ENCODE data around the gene C6orf58.

C6orf58 gene

GRCh38 chr6:127576874-127577273 is at the start of gene C6orf58:
TSS of gene C6orf58 (plus strand) at chr6:127577174. CDS start at chr6:127577186, 12 bp downstream.
- no peaks in the 10 kb centered on the region for H3K4me1 ChIP-seq (ENCODE audit: control insufficient read depth, low read depth, low read length)
- H3K9ac ChIP-seq (ENCODE audit: low read length): no peak within 1 kb of the TSS
- no peak within 1 kb of the TSS for H3K4me3 ChIP-seq (ENCODE audit: low read length)
- H3K27ac ChIP-seq (ENCODE audit: low read length): no peak within 1 kb of the TSS
- no peaks in the 10 kb centered on the region for H3K9me3 ChIP-seq (ENCODE audit: control insufficient read depth, low read depth, low read length)
- no peaks in the 10 kb centered on the region for H3K27me3 ChIP-seq (ENCODE audit: control insufficient read depth, insufficient read depth, low read length)
- no peaks in the 10 kb centered on the region for H3K36me3 ChIP-seq (ENCODE audit: control insufficient read depth, low read depth, low read length)

DNA sequence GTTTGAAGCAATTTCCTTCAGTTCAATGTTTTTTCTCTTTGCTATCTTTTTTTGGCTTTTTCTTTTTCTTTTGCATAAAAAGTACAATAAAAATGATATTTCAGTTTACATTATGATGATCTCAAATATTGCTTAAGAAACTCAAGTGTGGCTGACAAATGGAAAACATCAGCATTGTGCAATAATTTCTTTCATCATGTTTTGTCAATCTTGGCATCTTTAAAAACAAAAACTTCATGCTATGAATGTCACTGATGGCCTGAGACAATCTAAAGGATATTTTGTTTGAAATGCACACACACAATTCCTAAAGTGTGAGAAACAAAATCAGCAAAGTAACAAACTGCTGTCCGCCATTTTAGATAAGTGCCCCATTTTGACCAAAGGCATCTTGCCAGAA is 44.0 kb upstream of the C6orf58 start:
- Histone ChIP-seq H3K27ac (ENCODE audit: low read length) (no peak overlapping the region), H3K4me1 (ENCODE audit: control insufficient read depth, low read depth, low read length) (no peaks in the 10 kb centered on the region), H3K27me3 (ENCODE audit: control insufficient read depth, insufficient read depth, low read length) (no peaks in the 10 kb centered on the region), H3K9me3 (ENCODE audit: control insufficient read depth, low read depth, low read length) (no peaks in the 10 kb centered on the region), H3K4me3 (ENCODE audit: low read length) (no peak overlapping the region), H3K36me3 (ENCODE audit: control insufficient read depth, low read depth, low read length) (no peaks in the 10 kb centered on the region), H3K9ac (ENCODE audit: low read length) (no peak overlapping the region)

- Histone ChIP-seq H3K9me3 (ENCODE audit: control insufficient read depth, low read depth, low read length) (no peaks in the 10 kb centered on the region), H3K4me3 (ENCODE audit: low read length) (no peak overlapping the region), H3K36me3 (ENCODE audit: control insufficient read depth, low read depth, low read length) (no peaks in the 10 kb centered on the region), H3K27ac (ENCODE audit: low read length) (no peak overlapping the region), H3K27me3 (ENCODE audit: control insufficient read depth, insufficient read depth, low read length) (no peaks in the 10 kb centered on the region), H3K4me1 (ENCODE audit: control insufficient read depth, low read depth, low read length) (no peaks in the 10 kb centered on the region), H3K9ac (ENCODE audit: low read length) (no peak overlapping the region)
Measured at GRCh38 chr6:127533736-127534135, 43.2 kb upstream of the C6orf58 start.

- H3K4me3 ChIP-seq (ENCODE audit: low read length): no peak overlapping the region
- no peaks in the 10 kb centered on the region for H3K27me3 ChIP-seq (ENCODE audit: control insufficient read depth, insufficient read depth, low read length)
- H3K4me1 ChIP-seq (ENCODE audit: control insufficient read depth, low read depth, low read length): no peaks in the 10 kb centered on the region
- H3K36me3 ChIP-seq (ENCODE audit: control insufficient read depth, low read depth, low read length): no peaks in the 10 kb centered on the region
- no peaks in the 10 kb centered on the region for H3K9me3 ChIP-seq (ENCODE audit: control insufficient read depth, low read depth, low read length)
- no peak overlapping the region for H3K27ac ChIP-seq (ENCODE audit: low read length)
- no peak overlapping the region for H3K9ac ChIP-seq (ENCODE audit: low read length)
Measured at GRCh38 chr6:127538750-127539264, 38.2 kb upstream of the C6orf58 start.

DNA sequence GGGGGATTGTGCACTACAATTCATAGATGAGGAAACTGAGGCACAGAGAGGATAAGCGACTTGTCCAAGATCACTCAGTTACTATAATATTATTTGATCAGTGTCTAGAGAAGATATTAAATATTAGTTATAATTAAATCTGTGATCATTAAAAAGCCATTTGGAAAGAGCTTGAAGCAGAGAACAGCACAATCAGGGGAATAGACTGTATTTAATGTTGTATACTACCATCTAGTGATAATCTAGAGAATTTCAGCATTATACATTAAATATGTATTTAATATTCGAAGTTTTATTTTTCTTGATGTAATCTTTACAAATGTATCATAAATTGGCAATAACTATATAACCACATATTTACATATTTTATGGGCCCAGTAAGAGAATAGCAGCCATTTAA is 37.7 kb upstream of the C6orf58 start:
- H3K9ac ChIP-seq (ENCODE audit: low read length): no peak overlapping the region
- H3K4me3 ChIP-seq (ENCODE audit: low read length): no peak overlapping the region
- no peaks in the 10 kb centered on the region for H3K36me3 ChIP-seq (ENCODE audit: control insufficient read depth, low read depth, low read length)
- H3K27ac ChIP-seq (ENCODE audit: low read length): no peak overlapping the region
- H3K4me1 ChIP-seq (ENCODE audit: control insufficient read depth, low read depth, low read length): no peaks in the 10 kb centered on the region
- H3K27me3 ChIP-seq (ENCODE audit: control insufficient read depth, insufficient read depth, low read length): no peaks in the 10 kb centered on the region
- H3K9me3 ChIP-seq (ENCODE audit: control insufficient read depth, low read depth, low read length): no peaks in the 10 kb centered on the region

GRCh38 chr6:127547215-127547614 is 29.8 kb upstream of the C6orf58 start:
- no peak overlapping the region for H3K4me3 ChIP-seq (ENCODE audit: low read length)
- H3K27me3 ChIP-seq (ENCODE audit: control insufficient read depth, insufficient read depth, low read length): no peaks in the 10 kb centered on the region
- no peaks in the 10 kb centered on the region for H3K9me3 ChIP-seq (ENCODE audit: control insufficient read depth, low read depth, low read length)
- H3K36me3 ChIP-seq (ENCODE audit: control insufficient read depth, low read depth, low read length): no peaks in the 10 kb centered on the region
- H3K27ac ChIP-seq (ENCODE audit: low read length): no peak overlapping the region
- no peaks in the 10 kb centered on the region for H3K4me1 ChIP-seq (ENCODE audit: control insufficient read depth, low read depth, low read length)
- H3K9ac ChIP-seq (ENCODE audit: low read length): no peak overlapping the region

DNA sequence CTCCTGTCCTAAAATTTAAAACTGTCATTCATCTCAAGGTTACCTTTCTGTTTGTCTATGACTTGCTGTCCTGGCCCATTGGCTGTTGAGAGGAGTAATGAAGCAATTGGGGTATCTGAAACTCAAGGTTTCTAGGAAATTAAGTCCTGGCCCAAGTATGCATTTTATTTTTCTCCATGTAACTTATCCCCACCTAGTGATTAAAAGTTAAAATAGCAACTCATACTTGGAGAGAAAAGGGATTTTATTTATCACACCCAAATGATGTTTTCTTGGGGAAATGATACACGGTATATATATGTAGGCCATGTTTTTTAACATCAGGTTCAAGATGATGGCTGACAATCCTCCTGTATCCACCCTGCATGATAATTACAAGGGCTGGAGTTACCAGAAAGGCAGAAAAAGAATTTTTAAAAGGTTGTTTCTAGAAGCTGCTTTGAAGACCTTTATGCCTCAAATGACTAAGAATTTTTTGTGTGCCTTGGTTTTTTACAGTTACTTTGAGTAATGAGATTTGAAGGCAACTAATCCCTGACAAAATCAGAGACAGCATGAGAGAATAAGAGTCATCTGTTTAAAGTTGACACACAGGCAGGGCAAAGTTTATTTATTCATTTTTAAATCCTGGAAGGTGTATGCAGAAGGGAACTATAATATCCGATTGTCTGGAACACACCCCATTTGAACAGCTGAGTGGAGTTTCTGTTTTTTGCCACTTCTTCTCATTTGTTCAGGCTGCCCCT is 28.9 kb upstream of the C6orf58 start:
- Histone ChIP-seq H3K4me3 (ENCODE audit: low read length) (no peak overlapping the region), H3K9ac (ENCODE audit: low read length) (no peak overlapping the region), H3K9me3 (ENCODE audit: control insufficient read depth, low read depth, low read length) (no peaks in the 10 kb centered on the region), H3K27me3 (ENCODE audit: control insufficient read depth, insufficient read depth, low read length) (no peaks in the 10 kb centered on the region), H3K27ac (ENCODE audit: low read length) (no peak overlapping the region), H3K36me3 (ENCODE audit: control insufficient read depth, low read depth, low read length) (no peaks in the 10 kb centered on the region), H3K4me1 (ENCODE audit: control insufficient read depth, low read depth, low read length) (no peaks in the 10 kb centered on the region)

DNA sequence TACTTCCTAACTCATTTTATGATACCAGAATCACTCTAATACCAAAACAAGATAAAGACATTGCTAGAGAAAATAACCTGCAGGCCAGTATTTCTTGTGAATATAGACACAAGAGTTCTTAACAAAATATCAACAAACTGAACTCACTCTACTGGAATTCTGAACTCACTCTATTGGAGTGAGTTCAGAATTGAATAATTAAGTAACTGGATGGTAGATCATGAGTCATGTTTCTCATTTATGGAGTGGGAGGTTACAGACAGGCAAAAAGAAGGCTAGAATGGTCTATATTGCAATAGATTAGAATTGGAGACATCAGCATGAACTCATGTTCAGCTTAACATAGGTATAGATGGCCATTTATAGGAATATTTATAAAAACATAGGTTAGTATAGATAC is 26.6 kb upstream of the C6orf58 start:
- H3K27me3 ChIP-seq (ENCODE audit: control insufficient read depth, insufficient read depth, low read length): no peaks in the 10 kb centered on the region
- H3K4me3 ChIP-seq (ENCODE audit: low read length): no peak overlapping the region

DNA sequence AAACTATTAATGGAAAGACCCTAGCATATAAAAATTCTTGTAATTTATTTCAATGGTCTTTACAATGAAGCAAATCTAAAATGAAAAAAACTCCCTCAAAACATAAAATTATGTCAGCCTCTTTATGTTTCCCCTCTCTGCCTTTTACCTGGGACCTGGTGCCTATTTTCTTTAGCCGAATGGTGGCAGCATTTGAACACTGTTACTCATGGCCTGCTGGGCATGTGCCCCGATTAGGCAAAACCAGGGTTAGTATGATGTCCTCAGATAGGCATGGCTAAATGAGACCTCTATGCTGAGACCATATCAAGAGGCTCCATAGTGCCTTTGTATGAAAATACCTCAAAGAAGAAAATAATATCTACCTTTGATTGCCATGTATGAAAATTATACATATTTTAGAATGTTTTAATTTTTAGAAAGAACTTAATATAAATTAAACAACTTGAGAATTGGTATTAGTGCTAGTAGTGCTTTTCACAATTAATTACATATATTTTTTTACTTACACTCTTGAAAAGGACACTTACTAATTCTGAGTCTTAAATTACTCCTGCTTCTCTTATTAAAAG is 22.5 kb upstream of the C6orf58 start:
- no peaks in the 10 kb centered on the region for H3K9me3 ChIP-seq (ENCODE audit: control insufficient read depth, low read depth, low read length)
- H3K27me3 ChIP-seq (ENCODE audit: control insufficient read depth, insufficient read depth, low read length): no peaks in the 10 kb centered on the region
- no peak overlapping the region for H3K9ac ChIP-seq (ENCODE audit: low read length)
- no peak overlapping the region for H3K4me3 ChIP-seq (ENCODE audit: low read length)
- H3K4me1 ChIP-seq (ENCODE audit: control insufficient read depth, low read depth, low read length): no peaks in the 10 kb centered on the region
- H3K36me3 ChIP-seq (ENCODE audit: control insufficient read depth, low read depth, low read length): no peaks in the 10 kb centered on the region
- H3K27ac ChIP-seq (ENCODE audit: low read length): no peak overlapping the region

More for the DNA sequence above, 26.6 kb upstream of the C6orf58 start:
- Histone ChIP-seq H3K9ac (ENCODE audit: low read length) (no peak overlapping the region), H3K9me3 (ENCODE audit: control insufficient read depth, low read depth, low read length) (no peaks in the 10 kb centered on the region), H3K27ac (ENCODE audit: low read length) (no peak overlapping the region), H3K4me1 (ENCODE audit: control insufficient read depth, low read depth, low read length) (no peaks in the 10 kb centered on the region), H3K36me3 (ENCODE audit: control insufficient read depth, low read depth, low read length) (no peaks in the 10 kb centered on the region)

DNA sequence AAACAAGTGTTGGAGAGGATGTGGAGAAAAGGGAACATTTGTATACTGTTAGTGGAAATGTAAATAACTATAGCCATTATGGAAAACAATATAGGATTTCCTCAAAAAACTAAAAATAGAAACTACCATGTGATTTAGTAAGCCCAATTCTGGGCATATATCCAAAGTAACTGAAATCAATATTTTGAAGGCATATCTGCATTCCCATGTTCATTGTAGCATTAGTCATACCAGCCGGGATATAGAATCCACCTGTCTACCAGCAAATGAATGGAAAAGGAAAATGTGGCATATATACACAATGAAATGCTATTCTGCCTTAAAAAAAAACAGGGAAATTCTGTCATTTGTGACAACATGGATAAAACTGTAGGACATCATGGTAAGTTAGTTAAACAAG is 15.3 kb upstream of the C6orf58 start:
- Histone ChIP-seq H3K36me3 (ENCODE audit: control insufficient read depth, low read depth, low read length) (no peaks in the 10 kb centered on the region), H3K9ac (ENCODE audit: low read length) (no peak overlapping the region), H3K4me1 (ENCODE audit: control insufficient read depth, low read depth, low read length) (no peaks in the 10 kb centered on the region), H3K27me3 (ENCODE audit: control insufficient read depth, insufficient read depth, low read length) (no peaks in the 10 kb centered on the region), H3K9me3 (ENCODE audit: control insufficient read depth, low read depth, low read length) (no peaks in the 10 kb centered on the region), H3K4me3 (ENCODE audit: low read length) (no peak overlapping the region), H3K27ac (ENCODE audit: low read length) (no peak overlapping the region)

DNA sequence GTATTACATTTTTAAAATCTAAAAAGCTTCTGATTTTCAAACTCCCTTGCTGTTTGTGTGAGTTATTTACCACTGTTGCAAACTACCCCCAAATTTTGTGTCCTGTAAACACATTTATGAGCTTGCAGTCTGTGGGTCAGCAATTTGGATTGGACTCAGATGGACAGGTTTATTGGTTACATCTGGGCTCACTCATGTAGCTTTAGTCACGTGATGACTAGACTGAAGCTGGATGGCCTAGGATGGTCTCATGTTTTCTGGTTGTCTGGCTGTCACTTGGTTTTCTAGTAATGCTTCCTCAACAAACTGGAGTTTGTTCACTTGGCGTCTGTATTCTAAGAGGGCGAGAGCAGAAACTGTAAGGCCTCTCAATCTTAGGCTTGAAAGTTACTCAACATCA is 12.2 kb upstream of the C6orf58 start:
- no peaks in the 10 kb centered on the region for H3K4me1 ChIP-seq (ENCODE audit: control insufficient read depth, low read depth, low read length)
- H3K4me3 ChIP-seq (ENCODE audit: low read length): no peak overlapping the region
- H3K9me3 ChIP-seq (ENCODE audit: control insufficient read depth, low read depth, low read length): no peaks in the 10 kb centered on the region
- H3K36me3 ChIP-seq (ENCODE audit: control insufficient read depth, low read depth, low read length): no peaks in the 10 kb centered on the region
- no peaks in the 10 kb centered on the region for H3K27me3 ChIP-seq (ENCODE audit: control insufficient read depth, insufficient read depth, low read length)
- H3K9ac ChIP-seq (ENCODE audit: low read length): no peak overlapping the region
- no peak overlapping the region for H3K27ac ChIP-seq (ENCODE audit: low read length)

- no peak overlapping the region for H3K27ac ChIP-seq (ENCODE audit: low read length)
Measured at GRCh38 chr6:127566119-127566518, 10.9 kb upstream of the C6orf58 start.

More at GRCh38 chr6:127566119-127566518, 10.9 kb upstream of the C6orf58 start:
- H3K4me1 ChIP-seq (ENCODE audit: control insufficient read depth, low read depth, low read length): no peaks in the 10 kb centered on the region
- no peaks in the 10 kb centered on the region for H3K36me3 ChIP-seq (ENCODE audit: control insufficient read depth, low read depth, low read length)
- H3K4me3 ChIP-seq (ENCODE audit: low read length): no peak overlapping the region
- no peak overlapping the region for H3K9ac ChIP-seq (ENCODE audit: low read length)
- no peaks in the 10 kb centered on the region for H3K27me3 ChIP-seq (ENCODE audit: control insufficient read depth, insufficient read depth, low read length)
- H3K9me3 ChIP-seq (ENCODE audit: control insufficient read depth, low read depth, low read length): no peaks in the 10 kb centered on the region
